ENCODE data around the gene UMODL1.

The UMODL1 gene

DNA sequence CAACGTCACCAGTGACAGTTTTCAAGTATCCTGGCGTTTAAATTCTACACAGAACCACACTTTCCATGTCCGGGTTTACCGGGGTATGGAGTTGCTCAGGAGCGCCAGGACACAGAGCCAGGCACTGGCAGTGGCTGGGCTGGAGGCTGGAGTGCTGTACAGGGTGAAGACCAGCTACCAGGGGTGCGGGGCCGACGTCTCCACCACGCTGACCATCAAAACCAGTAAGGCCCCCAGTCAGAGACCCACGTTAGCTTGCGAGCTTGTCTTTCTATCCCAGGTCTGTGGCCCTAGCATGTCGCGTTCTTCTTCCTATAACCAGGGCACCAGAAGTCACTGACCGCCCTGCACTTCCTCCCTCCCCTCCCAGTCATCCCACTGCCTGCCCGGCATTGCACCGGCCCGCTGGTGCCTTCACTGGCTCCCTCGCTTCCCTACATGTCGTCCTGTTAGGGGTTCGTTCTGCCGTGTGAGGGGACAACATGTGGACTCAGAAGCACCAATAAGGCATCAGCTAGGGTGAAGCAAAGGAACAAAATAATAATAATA, 27.9 kb downstream of the UMODL1 start:
- H3K4me3 ChIP-seq (ENCODE audit: low read depth, low read length), result no peak overlapping the region
- no peak for DNase-seq (ENCODE audit: low read depth, low spot score)
- TF ChIP-seq, protein P1, sequence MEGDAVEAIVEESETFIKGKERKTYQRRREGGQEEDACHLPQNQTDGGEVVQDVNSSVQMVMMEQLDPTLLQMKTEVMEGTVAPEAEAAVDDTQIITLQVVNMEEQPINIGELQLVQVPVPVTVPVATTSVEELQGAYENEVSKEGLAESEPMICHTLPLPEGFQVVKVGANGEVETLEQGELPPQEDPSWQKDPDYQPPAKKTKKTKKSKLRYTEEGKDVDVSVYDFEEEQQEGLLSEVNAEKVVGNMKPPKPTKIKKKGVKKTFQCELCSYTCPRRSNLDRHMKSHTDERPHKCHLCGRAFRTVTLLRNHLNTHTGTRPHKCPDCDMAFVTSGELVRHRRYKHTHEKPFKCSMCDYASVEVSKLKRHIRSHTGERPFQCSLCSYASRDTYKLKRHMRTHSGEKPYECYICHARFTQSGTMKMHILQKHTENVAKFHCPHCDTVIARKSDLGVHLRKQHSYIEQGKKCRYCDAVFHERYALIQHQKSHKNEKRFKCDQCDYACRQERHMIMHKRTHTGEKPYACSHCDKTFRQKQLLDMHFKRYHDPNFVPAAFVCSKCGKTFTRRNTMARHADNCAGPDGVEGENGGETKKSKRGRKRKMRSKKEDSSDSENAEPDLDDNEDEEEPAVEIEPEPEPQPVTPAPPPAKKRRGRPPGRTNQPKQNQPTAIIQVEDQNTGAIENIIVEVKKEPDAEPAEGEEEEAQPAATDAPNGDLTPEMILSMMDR (IDR thresholded peaks at IDR 0.05; ENCODE audit: insufficient read depth, low read length, missing control alignments), result no peak
- ChIA-PET CTCF (interaction anchor here (1.4 to 2.4 kb wide), 2 partner anchors 9 to 489 kb away, joined by 3 to 11 read pairs; no protein-coding TSS in a partner anchor), POLR2A (no interaction called here)

DNA sequence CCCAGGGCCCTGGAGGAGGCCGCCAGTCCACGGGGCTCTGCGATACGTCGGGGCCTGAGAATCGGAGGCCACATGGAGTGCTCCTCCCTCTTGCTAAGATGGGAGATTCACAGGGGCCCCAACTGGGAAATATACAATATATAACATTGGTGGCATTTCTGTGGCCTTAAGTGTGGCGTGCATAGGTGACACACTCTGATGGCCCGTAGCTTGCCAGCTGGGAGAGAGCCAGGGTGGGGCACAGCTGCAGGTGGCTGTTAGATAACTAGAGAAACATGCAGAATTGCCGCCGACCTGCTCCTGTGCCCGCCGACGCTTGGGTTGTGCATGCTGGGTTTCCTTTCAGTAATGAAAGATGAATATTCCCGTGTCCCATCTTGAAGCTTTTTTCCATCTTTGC, 30.1 kb downstream of the UMODL1 start:
- no peak overlapping the region for H3K4me3 ChIP-seq (ENCODE audit: low read depth, low read length)
- TF ChIP-seq, protein P1 (IDR thresholded peaks at IDR 0.05; ENCODE audit: insufficient read depth, low read length, missing control alignments), result no peak
- POLR2A ChIA-PET, result no interaction called here
- CTCF ChIA-PET, result interaction anchor here (2.7 kb wide), 1 partner anchor 16 kb away, joined by 13 read pairs; no protein-coding TSS in a partner anchor
- DNase-seq (ENCODE audit: low read depth, low spot score), result no peak

DNA sequence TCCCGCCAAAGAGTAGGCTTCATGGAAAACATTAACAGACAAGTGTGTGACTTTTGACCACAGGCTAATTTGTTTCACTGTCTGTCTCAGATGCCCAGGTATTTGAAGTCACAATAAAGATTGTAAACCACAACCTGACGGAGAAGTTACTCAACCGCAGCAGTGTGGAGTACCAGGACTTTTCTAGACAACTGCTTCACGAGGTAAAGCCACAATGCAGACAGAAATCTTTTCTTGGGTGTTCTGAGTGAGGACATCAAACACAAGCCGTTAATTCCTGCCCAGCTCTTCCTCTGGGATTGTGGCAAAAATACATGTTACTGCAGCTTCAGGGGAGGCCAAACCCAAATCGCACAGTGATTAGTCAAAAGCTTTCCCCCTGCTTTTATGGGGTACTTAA, 31.0 kb downstream of the UMODL1 start:
- ChIA-PET POLR2A (no interaction called here), CTCF (interaction anchor here (0.7 to 2.7 kb wide), 2 partner anchors 16 to 318 kb away, joined by 3 to 13 read pairs; no protein-coding TSS in a partner anchor)
- TF ChIP-seq, protein P1 (IDR thresholded peaks at IDR 0.05; ENCODE audit: insufficient read depth, low read length, missing control alignments), result no peak
- no peak overlapping the region for H3K4me3 ChIP-seq (ENCODE audit: low read depth, low read length)
- no peak for DNase-seq (ENCODE audit: low read depth, low spot score)

DNA sequence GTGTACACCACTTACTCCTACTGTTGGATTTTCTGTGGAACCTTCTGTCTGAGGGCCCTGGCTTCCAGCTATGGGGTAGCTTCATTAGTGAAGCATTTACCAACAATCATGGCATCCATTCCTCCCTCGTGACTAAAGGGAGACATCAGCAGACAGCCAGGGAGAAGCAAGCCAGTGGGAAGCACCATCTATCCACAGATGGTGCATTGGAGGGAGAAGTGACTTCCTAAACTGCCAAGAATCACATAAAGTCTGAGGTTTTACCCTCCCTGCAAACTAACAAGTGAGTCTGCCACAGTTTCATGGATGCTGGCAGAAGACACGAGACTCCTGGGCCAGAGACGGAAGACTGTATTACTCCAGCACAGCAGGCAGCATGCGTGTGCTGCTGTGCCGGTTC, 31.4 kb downstream of the UMODL1 start:
- no peak for DNase-seq (ENCODE audit: low read depth, low spot score)
- POLR2A ChIA-PET, result no interaction called here
- TF ChIP-seq, protein P1 (IDR thresholded peaks at IDR 0.05; ENCODE audit: insufficient read depth, low read length, missing control alignments), result no peak
- CTCF ChIA-PET, result interaction anchor here (0.7 to 2.7 kb wide), 2 partner anchors 15 to 319 kb away, joined by 3 to 13 read pairs; no protein-coding TSS in a partner anchor
- H3K4me3 ChIP-seq (ENCODE audit: low read depth, low read length), result no peak overlapping the region

DNA sequence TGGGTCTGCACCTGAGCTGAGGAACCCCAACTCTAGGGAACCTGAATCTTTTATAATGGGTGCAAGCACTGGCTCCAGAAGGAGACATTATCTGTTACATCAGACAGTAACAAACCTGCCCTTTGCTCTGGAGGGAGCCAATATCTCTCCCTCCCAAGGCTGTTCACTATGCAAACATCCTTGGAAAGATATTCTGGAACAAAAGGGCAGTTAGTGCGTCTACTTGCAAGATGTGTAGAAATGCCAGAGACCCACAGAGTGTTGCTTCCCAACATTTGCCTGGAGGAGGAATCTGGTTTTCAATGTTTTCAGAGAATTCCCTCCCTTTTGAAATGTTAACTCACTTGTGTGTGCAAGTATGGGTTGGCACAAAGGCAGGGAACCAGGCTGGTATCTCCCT, 31.9 kb downstream of the UMODL1 start:
- POLR2A ChIA-PET, result no interaction called here
- no peak overlapping the region for H3K4me3 ChIP-seq (ENCODE audit: low read depth, low read length)
- CTCF ChIA-PET, result interaction anchor here (0.9 to 2.7 kb wide), 3 partner anchors 14 to 18 kb away, joined by 3 to 13 read pairs (median 10); no protein-coding TSS in a partner anchor
- DNase-seq (ENCODE audit: low read depth, low spot score), result no peak
- TF ChIP-seq, protein P1 (IDR thresholded peaks at IDR 0.05; ENCODE audit: insufficient read depth, low read length, missing control alignments), result no peak

DNA sequence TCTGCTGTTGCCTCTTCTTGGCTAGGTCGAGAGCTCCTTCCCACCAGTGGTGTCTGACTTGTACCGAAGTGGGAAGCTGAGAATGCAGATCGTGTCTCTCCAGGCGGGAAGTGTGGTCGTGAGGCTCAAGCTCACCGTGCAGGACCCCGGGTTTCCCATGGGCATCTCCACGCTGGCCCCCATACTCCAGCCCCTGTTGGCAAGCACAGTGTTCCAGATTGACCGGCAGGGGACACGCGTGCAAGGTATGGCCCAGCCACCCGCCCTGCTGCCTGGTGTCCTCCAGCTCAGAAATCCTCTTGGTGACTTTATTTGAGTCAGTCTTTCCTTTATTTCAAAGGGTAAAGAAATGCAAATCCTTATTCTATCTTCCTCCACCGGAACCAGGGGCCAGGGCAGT, 32.7 kb downstream of the UMODL1 start:
- TF ChIP-seq, protein P1 (IDR thresholded peaks at IDR 0.05; ENCODE audit: insufficient read depth, low read length, missing control alignments), result no peak
- no peak for DNase-seq (ENCODE audit: low read depth, low spot score)
- H3K4me3 ChIP-seq (ENCODE audit: low read depth, low read length), result no peak overlapping the region
- ChIA-PET POLR2A (no interaction called here), CTCF (interaction anchor here (0.9 to 2.5 kb wide), 2 partner anchors 13 to 17 kb away, joined by 3 to 10 read pairs; no protein-coding TSS in a partner anchor)

Measured in AG04449 (cell line).